Measurements from ENCODE around the gene BCL7A. TPM values are rescaled to one million over a fixed set of nuclear protein-coding genes. Genes with fewer than 3 reads are reported as not detected.

Gene BCL7A
- total and polyA plus RNA-seq, 9 of the 15 experiments (the other 6 are each of a cell fraction or from before 2014, with no cell fraction given), result 0.25 to 21.9 (median 14.9) TPM

DNA sequence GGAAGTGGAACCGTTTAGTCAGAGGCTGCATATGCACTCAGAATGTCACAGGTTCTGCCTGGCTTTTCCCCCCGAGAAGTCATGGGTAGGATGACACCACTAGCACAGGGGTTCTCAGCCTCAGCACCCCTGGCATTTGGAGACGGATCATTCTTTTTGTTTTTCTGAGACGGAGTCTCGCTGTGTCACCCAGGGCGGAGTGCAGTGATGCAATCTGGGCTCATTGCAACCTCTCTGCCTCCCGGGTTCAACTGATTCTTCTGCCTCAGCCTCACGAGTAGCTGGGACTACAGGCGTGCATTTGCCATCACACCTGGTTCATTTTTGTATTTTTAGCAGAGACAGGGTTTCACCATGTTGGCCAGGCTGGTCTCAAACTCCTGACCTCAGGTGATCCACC is 28.1 kb downstream of the BCL7A start:
- no TSS peak for BruUV-seq (replicated peaks)
- no peak for TF ChIP-seq PHF21A (IDR thresholded peaks at IDR 0.05; ENCODE audit: borderline replicate concordance, low read depth)
- no peak for TF ChIP-seq CHAMP1 (IDR thresholded peaks at IDR 0.05)
- peak; percentile 82 for TF ChIP-seq ATF3 (IDR thresholded peaks at IDR 0.05)
- no peak for TF ChIP-seq ATF3 (CRISPR knock-in tag; conservative IDR thresholded peaks at IDR 0.05)
- peak; percentile 17; the same call in 1 of the 2 replicates for TF ChIP-seq C11orf30 (IDR thresholded peaks at IDR 0.05; ENCODE audit: low read depth)
- TF ChIP-seq CCNT2 (IDR thresholded peaks at IDR 0.05; ENCODE audit: borderline replicate concordance, extremely low read depth, insufficient read length, low read depth, low read length), result no peak
- no peak for TF ChIP-seq CREB1 (IDR thresholded peaks at IDR 0.05)
- no peak for TF ChIP-seq CREB1 (CRISPR knock-in tag; IDR thresholded peaks at IDR 0.05)
- TF ChIP-seq PURB (CRISPR knock-in tag; IDR thresholded peaks at IDR 0.05; ENCODE audit: low read depth), result no peak

More for the DNA sequence above, 28.1 kb downstream of the BCL7A start:
- Histone ChIP-seq H3K9ac (ENCODE audit: insufficient read depth in 1 of 2, low read depth in 2 of 2, low read length in 2 of 2) (no peak overlapping the region), H3K4me1 (replicated peaks in 1 of 2; ENCODE audit: control insufficient read depth in 2 of 2, insufficient read depth in 2 of 2, low read length in 2 of 2) (peaks cover 0 to 14% of the 10 kb centered on the region in 2 experiments; a peak in 3 of 5 replicates), H3K9me1 (ENCODE audit: control insufficient read depth, insufficient read depth, low read length) (no peaks in the 10 kb centered on the region), H3K36me3 (ENCODE audit: control insufficient read depth, insufficient read depth, low read length) (peaks cover 27% of the 10 kb centered on the region; the same call in 2 of the 3 replicates), H3K27me3 (ENCODE audit: control insufficient read depth in 2 of 2, insufficient read depth in 2 of 2, low read length in 2 of 2) (no peaks in the 10 kb centered on the region), H3K4me2 (ENCODE audit: insufficient read depth, low read length) (no peak overlapping the region), H3K9me3 (replicated peaks; ENCODE audit: control insufficient read depth, insufficient read depth, low read depth, low read length) (no peaks in the 10 kb centered on the region), H4K20me1 (replicated peaks; ENCODE audit: control insufficient read depth, insufficient read depth, low read length) (no peaks in the 10 kb centered on the region), H3K79me2 (ENCODE audit: control insufficient read depth, insufficient read depth, low read length) (no peaks in the 10 kb centered on the region; the same call in 2 of the 3 replicates), H3K27ac (ENCODE audit: extremely low read depth, low read depth, low read length) (no peak overlapping the region), H2AFZ (ENCODE audit: low read depth, low read length) (no peak overlapping the region), H3K4me3 (no peak overlapping the region)
- ChIA-PET CTCF (ENCODE audit: low intra/inter-chr PET ratio) (no interaction called here), POLR2A (interaction anchor here (1.0 kb wide), 1 partner anchor 24 kb away, joined by 4 read pairs; no protein-coding TSS in a partner anchor)
- WGBS (ENCODE audit: insufficient coverage, low coverage, missing lambda C conversion rate), result 55% methylated on average over 9 of the region's 9 CpGs
- no peak for FAIRE-seq
- no peak for ATAC-seq
- intact Hi-C loops (cut with micrococcal nuclease), result no loop called here
- no peak for DNase-seq (ENCODE audit: extremely low read depth in 1 of 4, low spot score in 3 of 4)
- in situ Hi-C loops (cut with MboI), result no loop called here
